H9 (cell line): ENCODE measurements around the gene MRPS27. TPM values are rescaled to one million over a fixed set of nuclear protein-coding genes. Genes with fewer than 3 reads are reported as not detected.
A peak's percentile ranks its signal among the peaks of the same experiment; 100 is the strongest.

ENCODE experiments used
- DNase-seq: peaks from one replicate; pipeline ENCODE4 v3.0.0-alpha.2; 2017
- H2AFZ ChIP-seq: one replicate; pipeline ENCODE4 v1.6.1; 2013; ENCODE audit warnings: mild to moderate bottlenecking, low read length, control low read depth, moderate library complexity
- H2AK5ac ChIP-seq: 2 replicates; pipeline ENCODE4 v1.6.1; 2013; ENCODE audit warnings: low read length, control low read depth, mixed read lengths; ENCODE audit not compliant: insufficient read length
- H2BK120ac ChIP-seq: one replicate; pipeline ENCODE4 v1.6.1; 2013; ENCODE audit warnings: low read depth, mild to moderate bottlenecking, low read length, control low read depth, inconsistent platforms; ENCODE audit not compliant: poor library complexity, severe bottlenecking
- H2BK12ac ChIP-seq: 2 replicates; pipeline ENCODE4 v1.6.1; 2013; ENCODE audit warnings: low read length, control low read depth, mixed read lengths, low read depth; ENCODE audit not compliant: insufficient read length
- H2BK15ac ChIP-seq: 2 replicates; pipeline ENCODE4 v1.6.1; 2013; ENCODE audit warnings: low read depth, low read length, control low read depth
- H2BK20ac ChIP-seq: one replicate; pipeline ENCODE4 v1.6.1; 2013; ENCODE audit warnings: low read depth, mild to moderate bottlenecking, low read length, control low read depth, inconsistent platforms; ENCODE audit not compliant: poor library complexity, severe bottlenecking
- H2BK5ac ChIP-seq: 2 replicates; pipeline ENCODE4 v1.6.1; 2013; ENCODE audit warnings: low read length, control low read depth, mixed read lengths; ENCODE audit not compliant: insufficient read length
- H3K14ac ChIP-seq: 2 replicates; pipeline ENCODE4 v1.6.1; 2013; ENCODE audit warnings: low read length, control low read depth; ENCODE audit not compliant: insufficient read depth
- H3K18ac ChIP-seq: 2 replicates; pipeline ENCODE4 v1.6.1; 2013; ENCODE audit warnings: low read depth, mild to moderate bottlenecking, mixed read lengths, low read length, control low read depth; ENCODE audit not compliant: insufficient read length
- H3K23ac ChIP-seq: 2 replicates; pipeline ENCODE4 v1.6.1; 2013; ENCODE audit warnings: low read length, control low read depth, mixed read lengths, low read depth; ENCODE audit not compliant: insufficient read length
- H3K23me2 ChIP-seq: 2 replicates; pipeline ENCODE4 v1.6.1; 2013; ENCODE audit warnings: low read depth, mild to moderate bottlenecking, mixed read lengths, low read length, control low read depth; ENCODE audit not compliant: insufficient read length, poor library complexity, severe bottlenecking
- H3K27ac ChIP-seq: 2 replicates; pipeline ENCODE4 v1.5.1; 2013; ENCODE audit warnings: low read length, control low read depth, mixed read lengths, low read depth; ENCODE audit not compliant: insufficient read length
- H3K27me3 ChIP-seq: 2 replicates; pipeline ENCODE4 v1.6.1; 2013; ENCODE audit warnings: low read length, control low read depth, inconsistent platforms; ENCODE audit not compliant: insufficient read depth
- H3K4ac ChIP-seq: 2 replicates; pipeline ENCODE4 v1.6.1; 2013; ENCODE audit warnings: low read depth, mild to moderate bottlenecking, control low read depth, inconsistent platforms, low read length, moderate library complexity
- H3K4me1 ChIP-seq: 2 replicates; pipeline ENCODE4 v1.6.1; 2013; ENCODE audit warnings: low read length, control low read depth, inconsistent platforms; ENCODE audit not compliant: insufficient read depth
- H3K4me2 ChIP-seq: 2 replicates; pipeline ENCODE4 v1.6.1; 2013; ENCODE audit warnings: low read length, control low read depth, mixed read lengths; ENCODE audit not compliant: insufficient read length, insufficient read depth
- H3K56ac ChIP-seq: 2 replicates; pipeline ENCODE4 v1.6.1; 2013; ENCODE audit warnings: low read depth, mild to moderate bottlenecking, mixed read lengths, low read length, control low read depth; ENCODE audit not compliant: insufficient read length
- H3K79me1 ChIP-seq: 2 replicates; pipeline ENCODE4 v1.6.1; 2013; ENCODE audit warnings: low read depth, mild to moderate bottlenecking, moderate library complexity, low read length, control low read depth, inconsistent platforms; ENCODE audit not compliant: insufficient read depth, poor library complexity, severe bottlenecking
- H3K79me2 ChIP-seq: 2 replicates; pipeline ENCODE4 v1.6.1; 2013; ENCODE audit warnings: low read length, control low read depth, inconsistent platforms; ENCODE audit not compliant: insufficient read depth
- H3K9ac ChIP-seq: 2 replicates; pipeline ENCODE4 v1.6.1; 2013; ENCODE audit warnings: low read length, control low read depth, mixed read lengths; ENCODE audit not compliant: insufficient read length; ENCODE audit errors: extremely low read depth
- H3K9me3 ChIP-seq: one replicate; pipeline ENCODE4 v1.6.1; 2013; ENCODE audit warnings: low read depth, low read length, inconsistent platforms; ENCODE audit not compliant: control insufficient read depth
- H3T11ph ChIP-seq: one replicate; pipeline ENCODE4 v1.6.1; 2013; ENCODE audit warnings: mild to moderate bottlenecking, low read length, control low read depth, inconsistent platforms
- H4K20me1 ChIP-seq: one replicate; pipeline ENCODE4 v1.6.1; 2013; ENCODE audit not compliant: control insufficient read depth, insufficient read length, insufficient read depth
- H4K5ac ChIP-seq: 2 replicates; pipeline ENCODE4 v1.6.1; 2013; ENCODE audit warnings: low read depth, mild to moderate bottlenecking, mixed read lengths, low read length, control low read depth; ENCODE audit not compliant: insufficient read length
- H4K8ac ChIP-seq: replicated peaks from 2 replicates; pipeline ENCODE4 v1.6.1; 2013; ENCODE audit warnings: low read length, control low read depth, mixed read lengths, low read depth; ENCODE audit not compliant: insufficient read length
- H4K91ac ChIP-seq: 2 replicates; pipeline ENCODE4 v1.6.1; 2013; ENCODE audit warnings: low read depth, mild to moderate bottlenecking, moderate library complexity, mixed read lengths, low read length, control low read depth; ENCODE audit not compliant: insufficient read length
- H3K27ac Mint-ChIP-seq, 3 experiments: 2 replicates in 2 of 3; 3 replicates in 1 of 3; pipeline ENCODE4 v1.8.0; 2020 to 2021; ENCODE audit warnings: mixed read lengths in 3 of 3, mild to moderate bottlenecking in 1 of 3, moderate library complexity in 1 of 3
- H3K27me3 Mint-ChIP-seq: 2 replicates; pipeline ENCODE4 v1.8.0; 2021; ENCODE audit warnings: low read depth, mild to moderate bottlenecking, moderate library complexity, mixed read lengths
- H3K36me3 Mint-ChIP-seq, 3 experiments: 2 replicates in 2 of 3; 3 replicates in 1 of 3; pipeline ENCODE4 v1.8.0; 2020 to 2021; ENCODE audit warnings: low read depth in 3 of 3, mixed read lengths in 3 of 3; ENCODE audit not compliant: insufficient read depth in 1 of 3
- H3K4me1 Mint-ChIP-seq, 2 experiments: 2 replicates each; pipeline ENCODE4 v1.8.0; 2020; ENCODE audit warnings: mixed read lengths in 2 of 2
- H3K4me3 Mint-ChIP-seq, 2 experiments: 2 replicates in 1 of 2; 3 replicates in 1 of 2; pipeline ENCODE4 v1.8.0; 2020 to 2021; ENCODE audit warnings: mild to moderate bottlenecking in 2 of 2, mixed read lengths in 2 of 2, moderate library complexity in 1 of 2
- H3K9me3 Mint-ChIP-seq, 2 experiments: 2 replicates in 1 of 2; 3 replicates in 1 of 2; pipeline ENCODE4 v1.8.0; 2020; ENCODE audit warnings: mild to moderate bottlenecking in 2 of 2, mixed read lengths in 2 of 2, moderate library complexity in 1 of 2
- WGBS: extraction: QIAGEN DNeasy Blood & Tissue Kit; methylation state at CpG from one replicate; pipeline ENCODE4 v1.1.7; 2013; ENCODE audit warnings: missing lambda C conversion rate, low lambda C conversion rate, mixed read lengths; ENCODE audit not compliant: insufficient read length; ENCODE audit errors: extremely low coverage; 5-methylcytosine and 5-hydroxymethylcytosine counted together
- total RNA-seq: library from RNA; stranded (reverse); gene quantifications from 2 replicates; pipeline ENCODE4 v1.2.1, GENCODE V29; 2021
- TF ChIP-seq, protein P1 (sequence below): fragments of 200-600 bp; sonication (generic); conservative IDR thresholded peaks from 3 replicates; pipeline ENCODE4 v1.8.0; 2021; ENCODE audit warnings: antibody characterized with exemption, mild to moderate bottlenecking

MRPS27 gene
- total RNA-seq, 1 experiment from 2014 or later: 83.3 TPM

DNA sequence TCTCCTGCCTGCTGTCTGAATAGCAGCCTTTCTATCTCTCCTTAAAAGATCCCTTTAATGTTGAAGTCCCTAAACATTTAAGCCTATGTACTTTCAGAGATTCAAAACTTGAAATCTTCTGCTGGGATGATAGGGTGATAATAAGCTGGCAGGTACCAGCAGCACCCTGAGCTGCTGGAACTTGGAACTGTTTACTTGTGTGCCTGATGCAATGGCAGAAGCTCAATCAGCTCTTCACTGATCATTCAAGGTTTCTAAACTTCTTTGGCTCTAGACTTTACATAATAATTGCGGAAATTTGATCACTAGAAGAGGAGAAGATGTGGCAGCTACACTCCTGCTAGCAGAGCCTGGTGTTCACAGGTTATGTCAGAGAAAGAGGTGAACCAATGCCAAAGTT lies 27.6 kb downstream of the MRPS27 start:
- H3K9me3 ChIP-seq: no peaks in the 10 kb centered on the region
- H3K18ac ChIP-seq: no peak overlapping the region
- peaks cover 12% of the 10 kb centered on the region in 2 experiments for H3K4me1 Mint-ChIP-seq
- no peaks in the 10 kb centered on the region for H3K9me3 Mint-ChIP-seq
- H3K4me3 Mint-ChIP-seq: no peak overlapping the region
- peaks cover 11 to 51% (median 41%) of the 10 kb centered on the region in 3 experiments for H3K36me3 Mint-ChIP-seq
- no peaks in the 10 kb centered on the region for H3K27me3 Mint-ChIP-seq
- H2AK5ac ChIP-seq: no peak overlapping the region
- no peak overlapping the region for H2AFZ ChIP-seq
- no peak overlapping the region for H3T11ph ChIP-seq
- no peak overlapping the region for H3K27ac ChIP-seq
- H3K79me2 ChIP-seq: no peaks in the 10 kb centered on the region
- no peak overlapping the region for H4K5ac ChIP-seq
- H3K27me3 ChIP-seq: no peaks in the 10 kb centered on the region
- no peak overlapping the region for H2BK12ac ChIP-seq
- no peak overlapping the region for H4K8ac ChIP-seq
- H4K91ac ChIP-seq: no peak overlapping the region
- H2BK120ac ChIP-seq: no peak overlapping the region
- H2BK20ac ChIP-seq: no peak overlapping the region
- no peak overlapping the region for H2BK15ac ChIP-seq
- no peak overlapping the region for H3K9ac ChIP-seq
- DNase-seq: no peak
- WGBS: no CpG with 5 or more reads among the region's 1 CpG
- H3K79me1 ChIP-seq: no peaks in the 10 kb centered on the region
- TF ChIP-seq, protein P1, sequence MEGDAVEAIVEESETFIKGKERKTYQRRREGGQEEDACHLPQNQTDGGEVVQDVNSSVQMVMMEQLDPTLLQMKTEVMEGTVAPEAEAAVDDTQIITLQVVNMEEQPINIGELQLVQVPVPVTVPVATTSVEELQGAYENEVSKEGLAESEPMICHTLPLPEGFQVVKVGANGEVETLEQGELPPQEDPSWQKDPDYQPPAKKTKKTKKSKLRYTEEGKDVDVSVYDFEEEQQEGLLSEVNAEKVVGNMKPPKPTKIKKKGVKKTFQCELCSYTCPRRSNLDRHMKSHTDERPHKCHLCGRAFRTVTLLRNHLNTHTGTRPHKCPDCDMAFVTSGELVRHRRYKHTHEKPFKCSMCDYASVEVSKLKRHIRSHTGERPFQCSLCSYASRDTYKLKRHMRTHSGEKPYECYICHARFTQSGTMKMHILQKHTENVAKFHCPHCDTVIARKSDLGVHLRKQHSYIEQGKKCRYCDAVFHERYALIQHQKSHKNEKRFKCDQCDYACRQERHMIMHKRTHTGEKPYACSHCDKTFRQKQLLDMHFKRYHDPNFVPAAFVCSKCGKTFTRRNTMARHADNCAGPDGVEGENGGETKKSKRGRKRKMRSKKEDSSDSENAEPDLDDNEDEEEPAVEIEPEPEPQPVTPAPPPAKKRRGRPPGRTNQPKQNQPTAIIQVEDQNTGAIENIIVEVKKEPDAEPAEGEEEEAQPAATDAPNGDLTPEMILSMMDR: no peak
- H2BK5ac ChIP-seq: no peak overlapping the region
- no peaks in the 10 kb centered on the region for H4K20me1 ChIP-seq
- H3K27ac Mint-ChIP-seq: peak overlapping the region in 2 of 3 experiments; percentile 31 to 93; a peak in 4 of 7 replicates
- 0 out of 2 replicates have a peak, but pooled peaks cover 3% of the 10 kb centered on the region for H3K4me1 ChIP-seq
- no peak overlapping the region for H3K4ac ChIP-seq
- no peak overlapping the region for H3K56ac ChIP-seq
- H3K4me2 ChIP-seq: no peak overlapping the region
- no peak overlapping the region for H3K23ac ChIP-seq
- no peak overlapping the region for H3K14ac ChIP-seq
- no peaks in the 10 kb centered on the region for H3K23me2 ChIP-seq
